NCI-H2196 treated with DMSO at 0.1 percent for 48 hours (cell line): Measurements from ENCODE around the gene CSF2RB.

Experiments used
- DNase-seq: peaks from one replicate; lab custom pipeline; 2025; ENCODE audit not compliant: unreplicated experiment; lab: John Stamatoyannopoulos, UW

Gene CSF2RB

GRCh38 chr22:36913427-36914389, at the start of gene CSF2RB:
Gene CSF2RB (plus strand): TSS chr22:36913628. CDS start chr22:36922208, 8,580 bp downstream.
- DNase-seq: no peak

GRCh38 chr22:36863979-36864378, 49.4 kb upstream of the CSF2RB start:
- DNase-seq: no peak

- no peak for DNase-seq
Observed at GRCh38 chr22:36864454-36865215, 48.8 kb upstream of the CSF2RB start.

- DNase-seq: no peak
Observed at GRCh38 chr22:36865346-36865745, 48.1 kb upstream of the CSF2RB start.

GRCh38 chr22:36867695-36868094, 45.7 kb upstream of the CSF2RB start:
- no peak for DNase-seq

- no peak for DNase-seq
Observed at GRCh38 chr22:36868546-36869181, 44.8 kb upstream of the CSF2RB start.

- DNase-seq: no peak
Observed at GRCh38 chr22:36870250-36870649, 43.2 kb upstream of the CSF2RB start.

- DNase-seq: no peak
Observed at GRCh38 chr22:36871669-36872081, 41.8 kb upstream of the CSF2RB start.

- DNase-seq: no peak
Observed at GRCh38 chr22:36872084-36872483, 41.3 kb upstream of the CSF2RB start.

- DNase-seq: no peak
Observed at GRCh38 chr22:36872866-36873498, 40.4 kb upstream of the CSF2RB start.

- no peak for DNase-seq
Observed at GRCh38 chr22:36873614-36874308, 39.7 kb upstream of the CSF2RB start.

- DNase-seq: no peak
Observed at GRCh38 chr22:36874309-36874696, 39.1 kb upstream of the CSF2RB start.

GRCh38 chr22:36874736-36875135, 38.7 kb upstream of the CSF2RB start:
- no peak for DNase-seq

GRCh38 chr22:36875741-36876140, 37.7 kb upstream of the CSF2RB start:
- no peak for DNase-seq

GRCh38 chr22:36879775-36880174, 33.7 kb upstream of the CSF2RB start:
- DNase-seq: no peak

- DNase-seq: no peak
Observed at GRCh38 chr22:36881504-36882245, 31.8 kb upstream of the CSF2RB start.

GRCh38 chr22:36884349-36885158, 28.9 kb upstream of the CSF2RB start:
- no peak for DNase-seq

- DNase-seq: no peak
Observed at GRCh38 chr22:36885474-36885873, 28.0 kb upstream of the CSF2RB start.

- no peak for DNase-seq
Observed at GRCh38 chr22:36886016-36886415, 27.4 kb upstream of the CSF2RB start.
